ENCODE measurements around the gene DGKD.

Gene DGKD

GRCh38 chr2:233477548-233478433 lies 123.5 kb downstream of the DGKD start:
- H3K9ac ChIP-seq = no peak overlapping the region
- no peaks in the 10 kb centered on the region for H3K4me1 ChIP-seq (ENCODE audit: low read depth, poor library complexity, severe bottlenecking)
- no peaks in the 10 kb centered on the region for H3K27me3 ChIP-seq (ENCODE audit: insufficient read depth, low read depth)
- no peak overlapping the region for H3K4me2 ChIP-seq
- H4K20me1 ChIP-seq (ENCODE audit: insufficient read depth) = no peaks in the 10 kb centered on the region
- no peak overlapping the region for H2AFZ ChIP-seq (ENCODE audit: low read depth)
- no peak overlapping the region for H3K4me3 ChIP-seq (IDR thresholded peaks at IDR 0.05; ENCODE audit: insufficient read depth, low read depth, low read length)
- no peaks in the 10 kb centered on the region for H3K36me3 ChIP-seq (ENCODE audit: insufficient read depth)
- TF ChIP-seq CTCF (conservative IDR thresholded peaks at IDR 0.05; ENCODE audit: low read depth, low read length) = no peak
- no peaks in the 10 kb centered on the region for H3K79me2 ChIP-seq (ENCODE audit: insufficient read depth, low read depth)
- no peak overlapping the region for H3K27ac ChIP-seq

GRCh38 chr2:233479616-233480489 lies 125.6 kb downstream of the DGKD start:
- Histone ChIP-seq H3K9ac (no peak overlapping the region), H3K36me3 (ENCODE audit: insufficient read depth) (no peaks in the 10 kb centered on the region), H4K20me1 (ENCODE audit: insufficient read depth) (no peaks in the 10 kb centered on the region), H3K4me1 (ENCODE audit: low read depth, poor library complexity, severe bottlenecking) (no peaks in the 10 kb centered on the region), H2AFZ (ENCODE audit: low read depth) (no peak overlapping the region), H3K27ac (no peak overlapping the region), H3K4me3 (IDR thresholded peaks at IDR 0.05; ENCODE audit: insufficient read depth, low read depth, low read length) (no peak overlapping the region), H3K4me2 (no peak overlapping the region), H3K79me2 (ENCODE audit: insufficient read depth, low read depth) (no peaks in the 10 kb centered on the region), H3K27me3 (ENCODE audit: insufficient read depth, low read depth) (no peaks in the 10 kb centered on the region)
- TF ChIP-seq CTCF (conservative IDR thresholded peaks at IDR 0.05; ENCODE audit: low read depth, low read length) = no peak

- H3K4me2 ChIP-seq = no peak overlapping the region
- no peaks in the 10 kb centered on the region for H4K20me1 ChIP-seq (ENCODE audit: insufficient read depth)
These were observed 126.4 kb downstream of the DGKD start for GRCh38 chr2:233480490-233481202.

More at GRCh38 chr2:233480490-233481202, 126.4 kb downstream of the DGKD start:
- Histone ChIP-seq H3K79me2 (ENCODE audit: insufficient read depth, low read depth) (no peaks in the 10 kb centered on the region), H2AFZ (ENCODE audit: low read depth) (no peak overlapping the region), H3K4me1 (ENCODE audit: low read depth, poor library complexity, severe bottlenecking) (no peaks in the 10 kb centered on the region), H3K27ac (no peak overlapping the region), H3K27me3 (ENCODE audit: insufficient read depth, low read depth) (no peaks in the 10 kb centered on the region), H3K9ac (no peak overlapping the region), H3K4me3 (IDR thresholded peaks at IDR 0.05; ENCODE audit: insufficient read depth, low read depth, low read length) (no peak overlapping the region), H3K36me3 (ENCODE audit: insufficient read depth) (no peaks in the 10 kb centered on the region)
- TF ChIP-seq CTCF (conservative IDR thresholded peaks at IDR 0.05; ENCODE audit: low read depth, low read length) = no peak

Data from KMS-11 (cell line).